ENCODE results near the gene POLL.

POLL gene

GRCh38 chr10:101559596-101560297, 28.3 kb downstream of the POLL start:
- no peak for DNase-seq

GRCh38 chr10:101558671-101559595, 29.1 kb downstream of the POLL start:
- no peak for DNase-seq

- no peak for DNase-seq
These were observed 29.9 kb downstream of the POLL start for GRCh38 chr10:101558204-101558603.

GRCh38 chr10:101557541-101557940, 30.5 kb downstream of the POLL start:
- no peak for DNase-seq

- DNase-seq, result no peak
These were observed 35.6 kb downstream of the POLL start for GRCh38 chr10:101552442-101552841.

GRCh38 chr10:101550965-101551364, 37.1 kb downstream of the POLL start:
- DNase-seq, result no peak

- DNase-seq, result no peak
These were observed 42.2 kb downstream of the POLL start for GRCh38 chr10:101545898-101546297.

- DNase-seq, result no peak
These were observed 49.6 kb downstream of the POLL start for GRCh38 chr10:101538446-101538845.

GRCh38 chr10:101536800-101537199, 51.3 kb downstream of the POLL start:
- DNase-seq, result peak; percentile 15

GRCh38 chr10:101535949-101536348, 52.1 kb downstream of the POLL start:
- no peak for DNase-seq

- no peak for DNase-seq
These were observed 58.1 kb downstream of the POLL start for GRCh38 chr10:101529725-101530553.

GRCh38 chr10:101529207-101529606, 58.9 kb downstream of the POLL start:
- DNase-seq, result peak; percentile 13
